Osteocyte (in vitro differentiated cells): ENCODE results near the gene ITGB5. TPM values are rescaled to one million over a fixed set of nuclear protein-coding genes. Genes with fewer than 3 reads are reported as not detected.

Experiments used
- DNase-seq: peaks from one replicate; pipeline ENCODE4 v3.0.0; 2021; ENCODE audit warnings: mixed read lengths; ENCODE audit not compliant: unreplicated experiment; ENCODE audit errors: extremely low spot score
- H3K27ac Mint-ChIP-seq: one replicate; pipeline ENCODE4 v1.8.0; 2021; ENCODE audit warnings: mild to moderate bottlenecking, mixed read lengths; ENCODE audit not compliant: unreplicated experiment
- H3K27me3 Mint-ChIP-seq: one replicate; pipeline ENCODE4 v1.8.0; 2021; ENCODE audit warnings: mixed read lengths; ENCODE audit not compliant: unreplicated experiment
- H3K36me3 Mint-ChIP-seq: one replicate; pipeline ENCODE4 v1.8.0; 2021; ENCODE audit warnings: mixed read lengths; ENCODE audit not compliant: unreplicated experiment
- H3K4me1 Mint-ChIP-seq: one replicate; pipeline ENCODE4 v1.8.0; 2021; ENCODE audit warnings: mixed read lengths; ENCODE audit not compliant: unreplicated experiment
- H3K4me3 Mint-ChIP-seq: one replicate; pipeline ENCODE4 v1.8.0; 2021; ENCODE audit warnings: mild to moderate bottlenecking, moderate library complexity, mixed read lengths; ENCODE audit not compliant: unreplicated experiment
- H3K9me3 Mint-ChIP-seq: one replicate; pipeline ENCODE4 v1.8.0; 2021; ENCODE audit warnings: mixed read lengths; ENCODE audit not compliant: unreplicated experiment
- total RNA-seq: library from RNA; stranded (reverse); gene quantifications from 2 replicates; pipeline ENCODE4 v1.2.1, GENCODE V29; 2021
- TF ChIP-seq, protein P1 (sequence below): fragments of 200-600 bp; sonication (generic); IDR thresholded peaks from 2 replicates; pipeline ENCODE4 v1.5.0; 2021; ENCODE audit warnings: antibody characterized with exemption, mild to moderate bottlenecking, moderate library complexity

Gene ITGB5
- total RNA-seq, 1 donor from 2014 or later: 419 TPM

DNA sequence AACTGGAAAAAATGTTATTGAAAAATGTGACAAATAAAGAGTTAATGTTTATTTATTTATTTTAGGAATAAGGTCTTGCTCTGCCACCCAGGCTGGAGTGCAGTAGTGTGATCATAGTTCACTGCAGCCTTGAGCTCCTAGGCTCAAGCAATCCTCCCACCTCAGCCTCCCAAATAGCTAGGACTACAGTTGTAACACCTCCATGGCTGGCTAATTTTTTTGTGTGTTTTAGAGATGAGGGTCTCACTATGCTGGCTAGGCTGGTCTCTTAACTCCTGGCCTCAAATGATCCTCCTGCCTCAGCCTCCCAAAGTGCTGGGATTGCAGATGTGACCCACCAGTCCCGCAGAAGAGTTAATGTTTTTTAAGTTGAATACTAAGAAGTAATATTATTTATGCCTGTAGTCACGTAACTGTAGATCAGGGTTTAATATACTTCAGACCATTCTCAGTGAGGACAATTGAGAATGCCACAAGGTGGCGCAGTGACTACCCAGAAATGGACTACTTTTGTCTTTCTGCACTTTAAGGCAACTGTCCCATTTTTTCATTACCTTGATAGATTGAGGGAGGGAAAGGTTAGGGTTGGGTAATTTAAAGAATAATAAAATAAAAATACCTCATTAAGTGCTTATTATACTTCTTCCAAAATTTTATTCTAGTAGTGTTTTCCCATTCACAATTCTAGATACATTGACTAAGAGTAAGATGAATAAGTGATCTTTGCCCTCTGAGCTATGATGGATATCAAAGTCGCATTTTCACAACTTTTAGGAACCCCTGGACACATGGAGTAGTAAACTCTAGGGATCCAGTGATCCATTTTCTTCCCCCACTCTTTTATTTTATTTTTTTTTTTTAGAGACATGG is 41.4 kb upstream of the ITGB5 start:
- Mint-ChIP-seq H3K36me3 (no peaks in the 10 kb centered on the region), H3K9me3 (no peaks in the 10 kb centered on the region), H3K4me1 (peaks cover 2% of the 10 kb centered on the region), H3K27me3 (peaks cover 2% of the 10 kb centered on the region), H3K27ac (no peak overlapping the region), H3K4me3 (no peak overlapping the region)
- no peak for DNase-seq
- TF ChIP-seq, protein P1, sequence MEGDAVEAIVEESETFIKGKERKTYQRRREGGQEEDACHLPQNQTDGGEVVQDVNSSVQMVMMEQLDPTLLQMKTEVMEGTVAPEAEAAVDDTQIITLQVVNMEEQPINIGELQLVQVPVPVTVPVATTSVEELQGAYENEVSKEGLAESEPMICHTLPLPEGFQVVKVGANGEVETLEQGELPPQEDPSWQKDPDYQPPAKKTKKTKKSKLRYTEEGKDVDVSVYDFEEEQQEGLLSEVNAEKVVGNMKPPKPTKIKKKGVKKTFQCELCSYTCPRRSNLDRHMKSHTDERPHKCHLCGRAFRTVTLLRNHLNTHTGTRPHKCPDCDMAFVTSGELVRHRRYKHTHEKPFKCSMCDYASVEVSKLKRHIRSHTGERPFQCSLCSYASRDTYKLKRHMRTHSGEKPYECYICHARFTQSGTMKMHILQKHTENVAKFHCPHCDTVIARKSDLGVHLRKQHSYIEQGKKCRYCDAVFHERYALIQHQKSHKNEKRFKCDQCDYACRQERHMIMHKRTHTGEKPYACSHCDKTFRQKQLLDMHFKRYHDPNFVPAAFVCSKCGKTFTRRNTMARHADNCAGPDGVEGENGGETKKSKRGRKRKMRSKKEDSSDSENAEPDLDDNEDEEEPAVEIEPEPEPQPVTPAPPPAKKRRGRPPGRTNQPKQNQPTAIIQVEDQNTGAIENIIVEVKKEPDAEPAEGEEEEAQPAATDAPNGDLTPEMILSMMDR: peak; percentile 86

DNA sequence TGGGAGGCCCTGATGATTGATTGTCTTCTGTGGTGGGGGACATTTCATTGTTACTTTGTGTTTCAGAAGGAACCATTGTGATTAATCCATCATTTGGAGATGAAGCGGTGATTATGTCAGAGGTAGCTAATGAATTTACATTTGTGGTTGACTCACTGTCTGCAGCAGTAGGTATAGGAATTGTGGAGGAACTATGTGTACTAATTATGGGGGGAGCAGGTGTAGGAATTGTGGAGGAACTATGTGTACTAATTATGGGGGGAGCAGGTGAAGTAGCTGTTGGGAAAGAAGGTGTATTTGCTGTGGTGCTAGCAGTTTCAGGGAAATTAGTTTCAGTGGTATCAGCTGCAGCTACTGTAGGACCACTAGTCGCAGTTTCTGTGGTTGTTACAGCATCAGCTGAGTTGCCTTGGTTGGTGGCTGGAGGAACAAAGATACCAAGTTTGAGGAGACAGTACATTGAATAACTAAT is 40.4 kb upstream of the ITGB5 start:
- peaks cover 2% of the 10 kb centered on the region for H3K27me3 Mint-ChIP-seq
- peaks cover 2% of the 10 kb centered on the region for H3K4me1 Mint-ChIP-seq
- H3K36me3 Mint-ChIP-seq: no peaks in the 10 kb centered on the region
- DNase-seq: no peak
- TF ChIP-seq, protein P1: no peak
- no peaks in the 10 kb centered on the region for H3K9me3 Mint-ChIP-seq
- H3K27ac Mint-ChIP-seq: no peak overlapping the region
- no peak overlapping the region for H3K4me3 Mint-ChIP-seq

DNA sequence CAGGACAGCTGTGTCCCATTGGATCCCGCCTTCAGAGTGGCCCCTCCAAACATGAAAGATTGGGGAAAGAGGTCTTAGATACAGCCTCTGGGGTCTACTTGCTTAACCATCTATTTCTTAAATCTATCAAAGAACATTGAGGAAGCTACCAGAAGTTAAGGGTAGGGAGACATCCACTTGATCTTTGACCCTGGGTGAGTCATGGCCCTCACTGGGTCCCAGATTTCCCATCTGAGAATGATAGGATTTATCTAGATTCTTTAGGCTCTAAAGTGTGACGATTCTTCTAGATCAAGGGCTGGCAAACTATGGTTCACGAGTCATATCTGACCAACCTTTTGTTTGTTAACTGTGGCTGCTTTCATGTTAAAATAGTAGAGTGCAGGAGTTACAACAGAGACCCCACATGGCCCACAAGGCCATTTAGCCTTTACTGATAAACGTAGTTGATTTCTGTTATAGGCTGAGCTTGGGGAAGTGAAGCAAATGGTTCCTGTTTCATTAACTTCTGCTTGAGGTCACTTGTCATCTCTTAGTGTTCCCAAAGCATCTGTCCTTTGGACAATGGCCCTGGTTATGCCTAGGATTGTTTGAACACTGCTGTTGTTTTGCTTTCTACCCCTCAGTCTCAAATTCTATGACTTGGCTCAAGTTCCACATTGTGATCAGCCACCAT is 39.4 kb upstream of the ITGB5 start:
- peaks cover 2% of the 10 kb centered on the region for H3K27me3 Mint-ChIP-seq
- H3K36me3 Mint-ChIP-seq: no peaks in the 10 kb centered on the region
- H3K27ac Mint-ChIP-seq: no peak overlapping the region
- DNase-seq: no peak
- no peak overlapping the region for H3K4me3 Mint-ChIP-seq
- H3K9me3 Mint-ChIP-seq: no peaks in the 10 kb centered on the region
- TF ChIP-seq, protein P1: no peak
- peaks cover 2% of the 10 kb centered on the region for H3K4me1 Mint-ChIP-seq

DNA sequence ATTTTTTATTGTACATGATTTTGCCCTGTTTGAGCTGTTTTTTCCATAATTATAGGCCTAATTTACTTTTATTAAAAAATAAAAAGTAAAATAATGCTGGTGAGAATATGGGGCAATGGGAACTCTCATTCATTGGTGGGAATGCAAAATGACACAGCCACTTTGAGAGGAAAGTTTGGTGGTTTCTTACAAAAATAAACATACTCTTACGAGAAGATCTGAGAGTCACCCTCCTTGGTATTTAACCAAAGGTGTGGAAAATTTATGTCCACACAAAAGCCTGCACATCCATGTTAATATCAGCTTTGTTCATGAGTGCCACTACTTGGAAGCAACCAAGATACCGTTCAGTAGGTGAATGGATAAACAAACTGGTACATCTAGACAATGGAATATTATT is 37.6 kb upstream of the ITGB5 start:
- peaks cover 2% of the 10 kb centered on the region for H3K4me1 Mint-ChIP-seq
- peaks cover 2% of the 10 kb centered on the region for H3K27me3 Mint-ChIP-seq
- H3K9me3 Mint-ChIP-seq: no peaks in the 10 kb centered on the region
- no peak overlapping the region for H3K4me3 Mint-ChIP-seq
- H3K27ac Mint-ChIP-seq: no peak overlapping the region
- no peaks in the 10 kb centered on the region for H3K36me3 Mint-ChIP-seq
- DNase-seq: no peak
- TF ChIP-seq, protein P1: no peak

DNA sequence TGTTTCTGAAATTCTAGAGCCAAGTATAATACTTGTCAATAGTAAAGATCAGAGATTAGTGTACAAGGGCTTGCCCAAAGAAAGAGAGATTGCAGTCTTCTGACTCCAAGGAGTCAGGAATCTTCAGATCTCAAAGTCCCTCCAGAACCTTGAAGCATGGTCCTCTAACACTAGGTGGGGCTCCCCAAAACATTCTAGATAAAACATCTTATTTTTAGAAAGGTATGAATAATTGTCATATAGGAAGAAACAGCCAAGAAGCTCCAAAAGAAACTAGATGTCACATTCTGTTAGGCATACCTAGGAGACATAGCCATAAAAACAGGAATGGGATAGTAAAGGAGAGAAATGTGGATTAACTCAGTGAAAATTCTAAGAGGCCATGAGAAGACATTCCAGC is 36.7 kb upstream of the ITGB5 start:
- Mint-ChIP-seq H3K27me3 (peaks cover 2% of the 10 kb centered on the region), H3K9me3 (no peaks in the 10 kb centered on the region), H3K4me3 (no peak overlapping the region), H3K27ac (no peak overlapping the region), H3K4me1 (peaks cover 2% of the 10 kb centered on the region), H3K36me3 (no peaks in the 10 kb centered on the region)
- TF ChIP-seq, protein P1: no peak
- DNase-seq: no peak
